ENCODE data around the gene STK39.

- no peak for TF ChIP-seq CTCF (conservative IDR thresholded peaks at IDR 0.05)
- TF ChIP-seq ZFX (IDR thresholded peaks at IDR 0.05): no peak
Observed at GRCh38 chr2:168025487-168026202, 221.8 kb downstream of the STK39 start.

Data from C4-2B (cell line).